HG03520 (cell line): ENCODE measurements around the gene PXYLP1.

Experiments
- ATAC-seq: cut with Tn5 transposase; IDR thresholded peaks from one replicate; pipeline ENCODE4 v1.9.1; 2021; ENCODE audit warnings: mild to moderate bottlenecking, moderate library complexity; ENCODE audit not compliant: unreplicated experiment

PXYLP1 gene

GRCh38 chr3:141249041-141249440 lies 17.4 kb downstream of the PXYLP1 start:
- ATAC-seq = no peak

GRCh38 chr3:141250342-141250741 lies 18.7 kb downstream of the PXYLP1 start:
- no peak for ATAC-seq

- ATAC-seq = no peak
Observed at GRCh38 chr3:141250828-141251227, 19.2 kb downstream of the PXYLP1 start.

GRCh38 chr3:141253326-141253725 lies 21.7 kb downstream of the PXYLP1 start:
- ATAC-seq = no peak

GRCh38 chr3:141253811-141254210 lies 22.2 kb downstream of the PXYLP1 start:
- ATAC-seq = no peak

- ATAC-seq = no peak
Observed at GRCh38 chr3:141255137-141255845, 23.7 kb downstream of the PXYLP1 start.

GRCh38 chr3:141255846-141256261 lies 24.2 kb downstream of the PXYLP1 start:
- no peak for ATAC-seq

- no peak for ATAC-seq
Observed at GRCh38 chr3:141256820-141257219, 25.2 kb downstream of the PXYLP1 start.

GRCh38 chr3:141257961-141258360 lies 26.3 kb downstream of the PXYLP1 start:
- ATAC-seq = no peak

GRCh38 chr3:141258973-141259372 lies 27.3 kb downstream of the PXYLP1 start:
- ATAC-seq = no peak

- ATAC-seq = no peak
Observed at GRCh38 chr3:141259821-141260629, 28.4 kb downstream of the PXYLP1 start.

- ATAC-seq = no peak
Observed at GRCh38 chr3:141260630-141260927, 29.0 kb downstream of the PXYLP1 start.

GRCh38 chr3:141261472-141262307 lies 30.1 kb downstream of the PXYLP1 start:
- ATAC-seq = no peak

GRCh38 chr3:141262308-141262705 lies 30.7 kb downstream of the PXYLP1 start:
- ATAC-seq = no peak

- ATAC-seq = no peak
Observed at GRCh38 chr3:141266186-141266585, 34.6 kb downstream of the PXYLP1 start.

- no peak for ATAC-seq
Observed at GRCh38 chr3:141266797-141267555, 35.4 kb downstream of the PXYLP1 start.

GRCh38 chr3:141267629-141268028 lies 36.0 kb downstream of the PXYLP1 start:
- ATAC-seq = no peak

- ATAC-seq = no peak
Observed at GRCh38 chr3:141268306-141268705, 36.7 kb downstream of the PXYLP1 start.

GRCh38 chr3:141268791-141269190 lies 37.2 kb downstream of the PXYLP1 start:
- ATAC-seq = no peak

- no peak for ATAC-seq
Observed at GRCh38 chr3:141269961-141270360, 38.3 kb downstream of the PXYLP1 start.
